Measurements from ENCODE around the gene ATP4B.

The ATP4B gene

GRCh38 chr13:113665597-113666328 lies 7.8 kb upstream of the ATP4B start:
- no peak overlapping the region for H3K27ac ChIP-seq
- TF ChIP-seq, protein P1, sequence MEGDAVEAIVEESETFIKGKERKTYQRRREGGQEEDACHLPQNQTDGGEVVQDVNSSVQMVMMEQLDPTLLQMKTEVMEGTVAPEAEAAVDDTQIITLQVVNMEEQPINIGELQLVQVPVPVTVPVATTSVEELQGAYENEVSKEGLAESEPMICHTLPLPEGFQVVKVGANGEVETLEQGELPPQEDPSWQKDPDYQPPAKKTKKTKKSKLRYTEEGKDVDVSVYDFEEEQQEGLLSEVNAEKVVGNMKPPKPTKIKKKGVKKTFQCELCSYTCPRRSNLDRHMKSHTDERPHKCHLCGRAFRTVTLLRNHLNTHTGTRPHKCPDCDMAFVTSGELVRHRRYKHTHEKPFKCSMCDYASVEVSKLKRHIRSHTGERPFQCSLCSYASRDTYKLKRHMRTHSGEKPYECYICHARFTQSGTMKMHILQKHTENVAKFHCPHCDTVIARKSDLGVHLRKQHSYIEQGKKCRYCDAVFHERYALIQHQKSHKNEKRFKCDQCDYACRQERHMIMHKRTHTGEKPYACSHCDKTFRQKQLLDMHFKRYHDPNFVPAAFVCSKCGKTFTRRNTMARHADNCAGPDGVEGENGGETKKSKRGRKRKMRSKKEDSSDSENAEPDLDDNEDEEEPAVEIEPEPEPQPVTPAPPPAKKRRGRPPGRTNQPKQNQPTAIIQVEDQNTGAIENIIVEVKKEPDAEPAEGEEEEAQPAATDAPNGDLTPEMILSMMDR (conservative IDR thresholded peaks at IDR 0.05; ENCODE audit: low read depth) = no peak
- DNase-seq (ENCODE audit: low spot score) = no peak
- POLR2A ChIA-PET (ENCODE audit: low non-redundant PET) = no interaction called here
- CTCF ChIA-PET = interaction anchor here (0.7 to 1.1 kb wide), 2 partner anchors 59 to 208 kb away, joined by 3 to 4 read pairs; no protein-coding TSS in a partner anchor

- TF ChIP-seq, protein P1 (conservative IDR thresholded peaks at IDR 0.05; ENCODE audit: low read depth) = no peak
- no peak overlapping the region for H3K27ac ChIP-seq
- no peak for DNase-seq (ENCODE audit: low spot score)
- ChIA-PET POLR2A (ENCODE audit: low non-redundant PET) (no interaction called here), CTCF (interaction anchor here (1.1 kb wide), 1 partner anchor 60 kb away, joined by 3 read pairs; no protein-coding TSS in a partner anchor)
Observed at GRCh38 chr13:113664751-113665596, 7.0 kb upstream of the ATP4B start.

- DNase-seq (ENCODE audit: low spot score) = no peak
- CTCF ChIA-PET = no interaction called here
- POLR2A ChIA-PET (ENCODE audit: low non-redundant PET) = no interaction called here
- TF ChIP-seq, protein P1 (conservative IDR thresholded peaks at IDR 0.05; ENCODE audit: low read depth) = no peak
- H3K27ac ChIP-seq = no peak overlapping the region
Observed at GRCh38 chr13:113663934-113664333, 5.9 kb upstream of the ATP4B start.

GRCh38 chr13:113661509-113661908 lies 3.5 kb upstream of the ATP4B start:
- CTCF ChIA-PET = interaction anchor here (0.6 to 0.7 kb wide), 2 partner anchors 143 to 222 kb away, joined by 3 to 4 read pairs; no protein-coding TSS in a partner anchor
- H3K27ac ChIP-seq = no peak overlapping the region
- no peak for DNase-seq (ENCODE audit: low spot score)
- POLR2A ChIA-PET (ENCODE audit: low non-redundant PET) = no interaction called here
- TF ChIP-seq, protein P1 (conservative IDR thresholded peaks at IDR 0.05; ENCODE audit: low read depth) = no peak

DNA sequence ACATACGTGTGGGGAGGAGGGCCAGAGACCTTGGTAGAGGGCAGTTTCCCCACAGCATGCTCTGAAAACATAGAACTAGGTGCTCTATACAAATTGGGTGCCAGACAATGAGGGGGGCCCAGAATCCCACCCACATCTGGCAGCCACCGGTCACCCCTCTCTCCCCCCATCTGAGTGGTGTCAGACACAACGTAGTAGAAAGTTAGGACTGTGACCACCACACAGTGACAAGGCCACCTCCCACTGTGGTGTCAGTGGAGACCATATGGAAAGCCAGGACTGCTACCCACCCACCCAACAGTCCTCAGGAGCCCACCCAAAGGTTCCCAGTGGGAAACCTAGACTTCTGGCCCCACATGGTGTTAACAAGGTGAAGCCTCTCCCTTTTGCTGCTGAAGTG lies 2.1 kb upstream of the ATP4B start:
- H3K27ac ChIP-seq = no peak overlapping the region
- TF ChIP-seq, protein P1 (conservative IDR thresholded peaks at IDR 0.05; ENCODE audit: low read depth) = no peak
- ChIA-PET POLR2A (ENCODE audit: low non-redundant PET) (no interaction called here), CTCF (interaction anchor here (0.8 kb wide), 1 partner anchor 243 kb away, joined by 4 read pairs; no protein-coding TSS in a partner anchor)
- no peak for DNase-seq (ENCODE audit: low spot score)

DNA sequence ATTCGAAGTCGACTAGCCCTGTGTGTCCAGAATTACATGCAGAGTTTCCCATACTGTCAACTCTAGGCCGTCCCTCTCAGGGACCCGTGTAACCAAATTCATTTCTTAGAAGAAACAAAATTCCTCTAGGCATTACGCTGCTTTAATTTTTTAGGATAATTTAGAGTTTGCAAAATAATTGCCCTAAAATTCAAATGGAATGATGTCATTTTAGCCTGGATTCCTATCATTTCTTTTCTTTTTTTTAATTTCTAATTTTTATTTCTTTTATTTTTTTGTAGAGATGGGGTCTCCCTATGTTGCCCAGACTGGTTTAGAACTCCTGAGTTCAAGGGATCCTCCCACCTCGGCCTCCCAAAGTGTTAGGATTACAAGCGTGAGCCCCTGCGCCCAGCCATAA lies 1.3 kb upstream of the ATP4B start:
- TF ChIP-seq, protein P1 (conservative IDR thresholded peaks at IDR 0.05; ENCODE audit: low read depth) = no peak
- POLR2A ChIA-PET (ENCODE audit: low non-redundant PET) = no interaction called here
- no peak overlapping the region for H3K27ac ChIP-seq
- no peak for DNase-seq (ENCODE audit: low spot score)
- CTCF ChIA-PET = no interaction called here

All from RWPE1 (cell line).